GM03348 (cell line): ENCODE measurements around the gene ZFHX3.

ENCODE experiments used
- DNase-seq: peaks from one replicate; pipeline ENCODE4 v3.0.0; 2012; ENCODE audit warnings: low spot score

ZFHX3 gene

DNA sequence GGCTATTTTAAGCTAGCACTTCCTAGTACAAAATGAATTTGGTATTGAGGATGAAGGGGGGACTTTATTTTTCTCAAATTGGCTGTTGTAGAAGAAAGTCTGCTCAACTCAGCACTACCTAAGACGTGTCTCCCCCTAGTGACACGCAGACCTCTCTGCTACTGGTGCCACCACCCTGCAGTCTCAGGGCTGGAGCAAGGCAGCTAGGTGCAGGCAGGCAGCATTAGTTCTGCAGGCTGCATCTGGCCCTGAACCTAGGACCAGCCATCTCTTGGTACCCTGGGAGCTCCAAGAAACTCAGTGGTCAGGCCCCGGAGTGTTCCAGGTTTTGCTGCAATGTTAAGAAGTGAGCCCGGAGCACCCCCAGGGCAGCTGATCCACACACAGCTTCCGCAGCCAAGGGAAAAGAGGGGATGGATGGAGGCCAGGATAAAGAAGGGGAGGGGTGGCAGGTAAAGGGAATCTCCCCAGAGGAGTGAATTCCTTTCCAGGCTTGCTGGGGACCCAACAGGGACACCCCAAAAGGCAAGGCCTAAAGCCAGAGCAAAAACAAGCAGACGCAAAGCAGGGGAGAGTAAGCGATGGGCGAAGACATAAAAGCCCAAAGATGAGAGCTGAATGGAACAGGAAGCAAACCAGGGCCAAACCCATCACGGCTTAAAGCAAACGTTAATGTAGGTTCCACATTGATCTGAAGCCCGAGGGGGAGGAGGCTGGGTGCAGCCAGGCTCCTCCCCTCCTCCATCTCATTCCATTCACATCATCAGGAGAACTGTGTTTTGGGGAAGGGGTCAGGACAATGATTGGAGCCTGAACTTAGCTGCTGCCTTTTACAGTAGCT is 200.5 kb downstream of the ZFHX3 start:
- DNase-seq, result peak; percentile 49

DNA sequence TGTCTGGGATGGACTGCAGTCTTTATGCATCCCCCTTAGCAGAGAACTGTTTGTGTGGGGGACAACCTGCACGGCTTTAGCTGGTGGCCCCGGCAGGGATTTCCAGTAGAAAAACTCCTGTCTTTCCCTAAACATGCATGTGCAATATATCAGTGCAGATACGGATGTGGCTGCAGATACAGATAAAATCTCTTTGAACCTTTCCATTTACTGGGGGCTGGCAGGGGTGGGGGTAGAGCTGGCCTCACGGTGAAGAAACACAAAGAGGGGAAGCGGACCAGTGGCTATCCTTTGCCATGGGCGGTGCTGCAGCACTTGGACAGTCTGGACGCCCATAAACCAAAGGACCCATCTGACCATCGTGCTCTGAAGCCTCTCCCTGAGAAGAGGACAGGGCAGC is 201.3 kb downstream of the ZFHX3 start:
- DNase-seq, result no peak

DNA sequence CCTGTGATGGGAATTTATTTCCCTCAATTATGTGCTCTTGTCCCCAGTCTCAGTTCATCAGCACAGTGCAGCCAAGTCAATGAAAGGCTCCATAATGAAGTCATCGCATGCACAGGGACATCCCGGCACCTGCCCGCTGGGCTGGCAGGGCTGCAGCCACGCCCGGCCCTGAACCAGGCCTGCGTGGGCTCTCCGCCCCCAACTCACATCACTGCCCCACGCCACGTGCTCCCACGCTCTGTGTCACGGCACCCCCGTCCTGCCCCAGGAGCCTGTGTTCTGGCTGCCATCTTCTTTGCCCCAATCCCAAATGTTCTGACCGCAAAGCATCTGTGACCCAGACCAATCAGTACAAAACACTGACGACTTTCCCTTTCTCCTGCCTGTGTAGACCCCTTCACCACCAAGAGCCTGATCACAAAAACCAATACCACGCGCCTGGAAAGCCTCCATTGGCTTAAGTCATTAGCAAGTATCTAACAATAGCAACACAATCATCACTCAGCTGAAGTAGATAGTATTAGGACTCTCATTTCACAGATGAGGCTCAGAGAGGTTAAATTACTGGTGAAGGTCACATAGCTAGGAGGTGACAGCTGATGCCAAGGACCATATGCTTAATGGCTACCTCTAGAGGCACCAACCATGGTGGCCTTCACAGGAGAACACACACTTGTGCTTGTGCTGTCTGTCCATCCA is 202.5 kb downstream of the ZFHX3 start:
- no peak for DNase-seq

DNA sequence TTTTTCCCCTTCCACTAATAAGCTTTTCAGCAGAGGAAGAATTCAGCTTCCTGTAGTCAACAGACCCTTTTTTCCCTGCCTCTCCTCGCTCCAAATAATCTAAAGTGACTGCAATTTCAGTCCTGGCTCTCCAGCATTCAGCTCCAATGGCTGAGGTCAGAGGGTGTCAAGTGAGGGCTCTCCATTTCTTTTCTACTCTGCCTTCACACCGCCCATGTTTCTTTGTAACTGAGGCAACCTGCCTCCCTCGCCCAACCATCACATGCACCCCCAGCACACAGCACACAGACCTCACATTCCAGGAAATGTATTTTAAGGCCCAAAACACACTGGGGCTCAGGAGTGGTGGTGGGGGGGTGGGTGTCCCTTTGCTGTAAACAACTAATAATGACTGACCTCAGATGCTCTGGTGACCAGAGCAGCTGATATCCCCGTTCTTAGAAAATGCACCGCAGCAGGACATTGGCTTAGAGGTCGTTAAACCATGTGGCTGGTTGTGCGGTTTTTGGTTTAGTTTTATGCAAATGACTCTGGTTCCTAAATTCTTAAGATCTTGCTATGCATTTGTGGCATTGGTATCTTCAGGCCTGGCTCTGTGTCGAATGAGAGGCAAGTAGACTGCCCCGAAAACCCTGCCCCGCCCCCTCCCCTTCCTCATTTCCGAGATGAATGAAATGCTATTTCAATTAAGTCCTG is 203.6 kb downstream of the ZFHX3 start:
- DNase-seq, result no peak

DNA sequence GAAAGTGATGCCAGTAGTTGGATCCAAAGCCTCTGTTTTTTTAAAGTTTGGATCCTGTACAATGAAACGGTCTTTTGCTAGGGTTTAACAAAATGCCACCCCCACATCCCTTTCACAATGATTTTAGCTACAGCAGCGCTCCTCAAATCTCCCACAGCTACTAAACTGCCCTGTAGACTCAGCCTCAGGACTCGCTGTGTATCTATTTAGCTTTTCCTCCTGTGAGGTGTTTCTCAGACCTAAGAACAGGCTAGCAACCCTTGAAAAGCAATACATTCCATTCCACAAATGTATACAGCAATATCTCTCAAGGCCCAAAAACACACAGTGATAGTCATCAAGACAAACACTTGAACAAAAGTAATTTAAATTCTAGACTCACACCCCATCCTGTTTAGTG is 206.4 kb downstream of the ZFHX3 start:
- no peak for DNase-seq

DNA sequence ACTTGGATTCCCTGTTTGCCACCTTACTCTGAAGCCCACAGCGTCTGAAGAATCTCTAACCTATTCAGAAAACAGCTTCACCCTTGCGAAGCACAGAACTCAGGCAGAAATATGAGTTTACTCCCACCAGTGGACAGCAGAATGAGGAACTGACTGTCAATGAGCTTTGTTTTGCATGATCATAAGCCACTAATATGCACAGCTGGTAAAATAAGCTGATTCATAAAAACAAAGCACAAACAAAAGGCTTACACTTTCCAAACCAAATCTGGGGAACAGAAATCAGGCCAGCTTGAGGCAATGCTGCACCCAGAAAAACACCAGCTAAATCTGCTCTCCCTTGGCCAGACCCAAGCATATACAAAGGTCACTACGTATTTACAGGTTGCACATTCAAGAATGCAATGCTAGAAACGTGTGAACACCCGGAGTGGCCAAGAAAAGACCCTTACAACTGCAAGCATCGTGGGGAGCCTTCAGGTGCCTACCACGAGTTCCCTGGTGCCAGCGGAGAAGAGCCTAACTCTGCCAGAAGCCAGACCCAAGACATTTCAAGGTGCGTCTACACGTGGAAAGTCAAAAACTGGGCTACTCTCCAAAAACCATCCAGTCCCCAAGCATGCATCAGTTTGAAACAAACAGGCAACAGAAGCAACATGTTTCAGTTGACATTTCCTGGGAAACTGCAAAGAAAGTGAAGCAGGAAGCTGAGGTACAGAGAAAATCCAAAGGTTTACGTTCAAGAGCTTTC is 207.1 kb downstream of the ZFHX3 start:
- DNase-seq, result no peak

DNA sequence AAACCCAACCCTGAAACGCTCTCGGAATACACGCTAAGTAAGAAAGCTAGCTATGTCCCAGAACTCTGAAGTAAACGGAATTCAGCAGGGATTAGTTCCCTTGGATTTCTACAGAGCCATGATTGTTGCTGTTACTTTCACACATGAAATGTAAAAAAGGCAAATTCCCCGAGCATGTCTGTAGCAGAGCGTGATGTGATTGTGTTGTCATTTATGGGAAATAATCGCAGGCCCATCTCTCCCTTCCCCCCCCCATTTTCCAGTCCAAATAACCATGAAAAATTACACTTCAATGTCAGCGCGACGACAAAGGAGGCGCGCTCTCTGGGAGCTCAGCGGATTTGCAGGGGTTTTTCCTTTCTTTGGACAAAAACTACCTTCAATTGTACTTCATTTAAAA is 209.0 kb downstream of the ZFHX3 start:
- DNase-seq, result no peak

DNA sequence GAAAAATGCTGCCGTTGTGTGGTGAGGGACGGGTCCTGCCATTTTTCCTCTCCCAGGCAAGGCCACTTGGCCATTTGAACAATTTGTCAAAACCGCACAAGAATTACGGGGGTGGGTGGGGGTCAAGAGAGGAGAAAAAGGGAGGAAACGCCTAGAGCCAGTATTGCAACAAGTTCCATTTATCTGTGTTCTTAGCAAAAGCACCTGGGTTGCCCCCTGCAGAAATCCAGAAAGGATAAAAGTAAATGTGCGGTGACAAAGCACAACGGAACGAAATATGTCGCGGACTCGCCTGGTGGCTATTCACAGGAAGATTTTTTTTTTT is 209.4 kb downstream of the ZFHX3 start:
- no peak for DNase-seq

DNA sequence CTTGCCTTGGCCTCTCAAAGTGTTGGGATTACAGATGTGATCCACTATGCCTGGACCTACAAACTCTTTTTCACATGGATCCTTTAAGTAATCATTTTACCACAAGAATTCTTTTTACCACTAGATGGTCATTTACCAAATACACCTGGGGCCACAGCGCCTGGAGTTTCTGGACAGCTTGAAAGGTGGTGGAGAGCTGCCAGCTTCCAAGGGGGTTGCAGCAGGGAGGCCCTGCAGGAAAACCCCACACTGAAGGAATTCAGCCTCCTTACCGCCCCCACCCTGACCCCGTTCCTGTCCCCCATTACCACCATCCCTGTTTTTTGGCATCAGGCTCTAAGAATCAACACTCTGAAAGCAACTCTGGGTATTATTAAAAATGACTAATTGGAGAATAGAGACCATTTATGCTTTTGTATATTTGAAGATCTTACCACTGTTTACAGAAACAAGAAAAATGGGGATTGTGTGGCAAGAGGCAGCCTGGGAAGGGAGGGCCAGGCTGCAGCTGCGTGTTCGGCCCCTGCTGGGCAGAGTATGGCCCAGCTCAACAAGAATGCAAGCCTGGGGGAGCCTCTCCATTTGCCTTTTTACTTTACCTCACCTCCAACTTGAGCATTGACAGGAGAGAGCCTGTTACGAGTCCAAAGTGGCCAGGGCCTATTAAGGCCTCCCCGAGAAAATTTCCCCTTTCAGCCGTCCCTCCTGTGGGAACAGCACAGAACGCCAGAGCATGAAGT is 209.9 kb downstream of the ZFHX3 start:
- no peak for DNase-seq

DNA sequence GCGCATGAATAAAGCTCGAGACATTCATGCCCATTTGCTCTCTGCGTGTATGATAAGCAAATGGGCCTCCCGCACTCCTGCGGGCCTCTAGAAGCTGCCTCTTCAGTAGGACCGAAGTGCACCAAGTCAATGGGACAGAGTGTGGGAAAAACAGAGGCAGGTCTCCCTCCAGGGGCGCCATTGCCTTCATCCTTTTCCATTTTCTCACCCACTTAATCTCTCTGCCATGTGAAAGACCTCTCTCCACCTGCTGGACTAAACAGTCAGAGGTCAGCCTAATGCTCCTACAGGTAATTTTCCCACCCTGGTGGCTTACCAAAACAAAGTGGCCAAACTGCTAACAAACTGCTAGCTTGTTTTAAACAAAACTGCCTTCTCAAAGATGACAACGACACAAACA is 210.9 kb downstream of the ZFHX3 start:
- no peak for DNase-seq

DNA sequence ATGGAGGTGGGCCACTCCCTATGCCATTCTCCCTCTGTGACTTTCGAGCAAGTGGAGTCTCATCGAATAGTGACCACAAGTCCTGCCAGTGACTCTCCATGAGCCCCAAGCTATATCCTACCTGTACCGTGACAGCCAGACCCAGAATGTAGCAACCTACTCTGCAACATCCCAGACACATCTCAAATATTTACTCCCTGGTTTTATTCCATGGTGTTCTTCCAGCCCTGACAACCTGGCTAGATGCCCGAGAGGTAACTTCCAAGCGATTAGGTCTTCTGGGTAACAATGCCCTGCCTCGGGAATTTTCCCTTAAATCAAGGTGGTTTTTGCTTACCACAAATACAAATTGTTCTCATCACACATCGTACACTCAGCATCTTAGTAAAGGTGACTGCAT is 211.7 kb downstream of the ZFHX3 start:
- DNase-seq, result no peak

DNA sequence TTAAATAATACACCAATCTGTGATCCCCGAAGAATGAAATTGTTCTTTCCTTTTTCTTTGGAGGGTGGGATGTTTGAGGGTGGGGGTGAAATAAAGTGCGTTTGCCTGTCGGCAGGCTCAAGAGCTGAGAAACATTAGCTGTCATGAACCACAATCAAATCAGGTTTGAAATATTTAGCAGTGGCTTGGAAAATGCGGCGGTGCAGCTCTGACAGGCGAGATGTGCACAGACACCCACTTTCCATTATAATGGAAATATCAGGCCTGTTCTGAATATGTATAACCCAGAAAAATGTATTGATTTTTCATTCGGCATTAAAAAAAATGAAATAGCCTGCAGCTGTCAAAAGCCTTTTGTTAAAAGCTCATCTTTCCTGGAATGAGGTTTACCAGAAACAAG is 212.8 kb downstream of the ZFHX3 start:
- DNase-seq, result no peak

DNA sequence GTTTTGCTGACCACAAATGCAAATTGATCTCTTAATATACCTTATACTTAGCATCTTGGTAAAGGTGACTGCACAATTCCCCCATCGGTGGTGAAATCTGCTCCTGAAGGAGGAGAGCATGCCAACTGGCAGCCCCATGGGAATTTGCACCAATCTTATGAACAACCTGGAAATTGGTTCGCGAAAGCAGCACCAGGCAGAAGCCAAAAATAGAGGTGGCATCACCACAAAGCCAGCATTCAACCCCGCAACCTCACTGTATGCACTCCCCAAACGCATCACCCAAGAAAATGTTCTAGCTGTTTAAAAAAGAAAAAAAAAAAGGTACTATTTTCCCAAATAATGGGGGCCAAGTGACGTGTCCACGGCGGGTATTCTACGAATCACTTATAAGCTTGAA is 213.4 kb downstream of the ZFHX3 start:
- DNase-seq, result no peak

DNA sequence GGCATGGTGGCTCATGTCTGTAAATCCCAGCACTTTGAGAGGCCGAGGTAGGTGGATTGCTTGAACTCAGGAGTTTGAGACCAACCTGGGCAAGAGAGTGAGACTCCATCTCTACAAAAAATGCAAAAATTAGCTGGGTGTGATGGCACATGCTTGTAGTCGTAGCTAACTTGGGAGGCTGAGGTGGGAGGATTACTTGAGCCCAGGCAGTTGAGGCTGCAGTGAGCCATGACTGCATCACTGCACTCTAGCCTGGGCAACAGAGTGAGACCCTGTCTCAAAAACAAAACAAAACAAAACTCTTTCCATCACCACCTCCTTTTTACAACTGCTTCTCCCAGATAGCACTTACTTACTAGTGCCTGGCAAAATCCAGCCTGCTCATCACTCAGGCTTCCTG is 214.0 kb downstream of the ZFHX3 start:
- DNase-seq, result no peak

DNA sequence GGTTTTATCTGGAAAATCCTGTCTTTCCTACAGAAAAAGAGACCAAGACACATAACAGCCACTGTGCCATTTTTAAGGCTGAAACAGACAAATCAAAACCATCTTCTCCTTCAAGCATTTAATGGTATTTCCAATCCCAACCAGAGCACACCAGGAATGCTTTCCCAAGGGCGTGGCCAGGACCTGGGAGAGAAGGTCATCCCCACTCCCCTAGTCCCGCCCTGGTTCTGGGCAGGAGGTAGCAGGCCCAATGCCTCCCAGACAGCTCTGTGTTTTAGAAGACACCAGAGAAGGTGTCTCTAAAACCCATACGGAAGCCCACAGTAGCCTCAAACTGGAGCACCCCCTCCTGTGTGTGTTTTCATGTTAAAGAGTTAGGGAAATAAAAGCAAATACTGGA is 214.4 kb downstream of the ZFHX3 start:
- DNase-seq, result no peak

DNA sequence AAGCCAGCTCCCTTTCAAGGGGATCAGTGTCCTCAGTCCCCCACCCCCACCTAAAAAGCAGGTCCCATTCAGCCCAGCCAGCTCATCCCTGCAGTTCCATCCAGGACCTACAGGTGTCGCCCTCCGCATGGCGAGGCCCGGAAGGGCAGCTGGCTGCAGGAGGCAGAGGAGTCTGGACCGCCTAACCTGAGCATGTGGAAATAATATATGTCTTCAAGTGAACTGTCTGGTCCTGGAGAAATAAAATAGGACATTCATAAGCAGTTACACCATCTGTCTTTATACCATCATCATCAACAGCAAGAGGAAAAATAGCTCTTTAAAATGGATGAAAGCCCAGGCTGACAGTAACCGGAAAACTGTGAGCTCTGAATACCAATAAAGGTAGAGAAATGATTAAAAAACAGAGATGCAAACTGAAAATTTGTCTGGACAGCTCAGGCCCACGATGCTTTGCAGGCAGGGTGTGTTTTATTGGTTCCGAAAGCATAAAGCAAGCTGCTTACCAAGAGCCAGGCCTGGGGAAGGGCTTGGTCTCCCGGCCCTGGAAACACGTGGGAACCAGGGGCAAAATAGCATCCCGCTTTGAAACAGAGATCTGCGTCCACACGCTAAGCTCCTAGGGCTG is 215.2 kb downstream of the ZFHX3 start:
- DNase-seq, result peak; percentile 93

DNA sequence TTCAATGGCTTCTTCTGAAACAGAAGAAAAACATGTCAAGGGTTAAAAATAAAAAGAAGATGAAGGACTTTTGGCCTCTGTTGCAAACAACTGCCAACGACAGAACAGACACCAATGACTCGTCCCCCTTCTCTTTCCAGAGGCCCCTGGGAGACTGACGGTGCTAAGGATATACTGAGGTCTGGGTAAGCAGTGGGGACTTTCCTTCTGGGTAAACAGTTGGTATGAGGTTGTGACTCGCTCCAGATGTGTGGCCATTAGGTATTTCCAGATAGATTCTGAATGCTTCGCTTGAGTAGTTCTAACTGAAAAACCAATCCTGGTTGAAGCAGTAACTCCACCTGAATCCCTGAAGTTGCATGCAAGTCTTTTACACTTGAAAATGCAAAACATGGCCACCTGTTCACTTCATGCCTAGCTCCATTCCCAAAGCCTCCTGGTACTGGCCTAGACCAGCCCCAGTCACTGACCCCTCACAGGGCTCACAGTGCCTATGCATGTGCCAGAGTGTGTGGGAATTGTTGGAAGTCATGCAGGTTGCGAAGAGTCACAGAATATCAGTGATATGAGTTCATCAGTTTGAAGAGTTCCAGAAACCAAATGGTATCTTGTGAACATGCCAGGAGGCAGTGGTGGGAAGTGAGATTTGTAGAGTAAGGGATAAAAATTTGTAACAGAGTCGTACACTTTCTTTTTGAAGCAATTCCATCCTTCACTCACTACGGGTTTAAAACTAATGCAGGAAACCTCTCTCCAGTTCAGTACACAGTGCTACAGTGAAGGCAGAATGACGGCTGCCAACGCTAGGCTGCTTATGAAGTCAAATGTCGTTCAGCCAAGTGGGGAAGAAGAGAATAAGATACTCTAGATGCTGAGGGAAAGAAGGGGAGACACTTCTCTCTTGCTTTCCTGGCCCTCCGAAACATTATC is 217.8 kb downstream of the ZFHX3 start:
- no peak for DNase-seq

DNA sequence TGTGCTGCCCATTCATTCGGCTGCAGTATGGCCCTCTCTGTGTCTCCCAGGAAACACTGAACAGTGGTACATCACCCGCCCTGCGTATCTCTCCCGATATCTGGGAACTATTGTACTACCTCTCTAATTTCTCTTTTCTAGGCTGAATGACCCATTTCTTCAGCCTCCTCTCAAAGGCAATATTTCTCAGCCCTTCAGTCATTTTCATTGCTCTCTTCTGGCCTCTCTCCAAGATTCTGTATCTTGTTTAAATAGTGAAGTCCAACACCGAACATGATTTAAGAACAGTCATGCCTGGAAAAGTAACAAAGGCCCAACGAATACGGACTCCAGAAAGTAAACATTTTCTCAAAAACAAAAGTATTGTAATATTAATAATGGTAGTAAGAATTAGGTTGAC is 220.1 kb downstream of the ZFHX3 start:
- DNase-seq, result no peak

DNA sequence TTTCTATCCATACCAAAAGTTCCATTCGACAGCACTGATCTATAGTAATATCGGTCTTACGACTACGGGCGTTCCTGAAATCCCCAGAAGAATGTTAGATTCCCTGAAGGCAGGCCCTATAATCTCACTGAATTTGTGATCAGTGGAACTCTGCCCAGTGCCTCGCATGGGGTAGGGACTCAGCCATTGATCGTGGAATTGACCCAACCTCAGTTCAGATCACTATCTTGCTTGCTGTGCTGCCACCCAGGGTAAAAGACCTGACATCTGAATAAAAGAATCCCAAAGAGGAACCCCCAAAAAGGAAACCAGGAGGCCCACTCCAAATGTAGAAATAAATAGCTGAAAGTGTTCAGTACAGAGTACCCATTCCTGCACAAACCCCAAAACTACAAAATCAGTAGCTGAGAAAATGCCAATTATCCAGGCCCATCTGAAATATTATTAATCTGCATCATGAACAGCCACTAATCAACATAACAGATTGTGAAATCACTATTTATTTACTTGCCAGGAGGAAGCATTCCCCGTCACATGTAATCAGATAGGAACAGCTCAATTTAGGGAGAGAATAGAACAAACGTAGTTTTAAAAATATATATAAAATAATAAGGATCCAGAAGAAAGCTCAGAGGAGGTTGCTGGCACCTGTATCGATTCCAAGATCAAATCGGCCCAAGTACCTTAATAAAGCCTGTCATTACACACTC is 221.9 kb downstream of the ZFHX3 start:
- no peak for DNase-seq

DNA sequence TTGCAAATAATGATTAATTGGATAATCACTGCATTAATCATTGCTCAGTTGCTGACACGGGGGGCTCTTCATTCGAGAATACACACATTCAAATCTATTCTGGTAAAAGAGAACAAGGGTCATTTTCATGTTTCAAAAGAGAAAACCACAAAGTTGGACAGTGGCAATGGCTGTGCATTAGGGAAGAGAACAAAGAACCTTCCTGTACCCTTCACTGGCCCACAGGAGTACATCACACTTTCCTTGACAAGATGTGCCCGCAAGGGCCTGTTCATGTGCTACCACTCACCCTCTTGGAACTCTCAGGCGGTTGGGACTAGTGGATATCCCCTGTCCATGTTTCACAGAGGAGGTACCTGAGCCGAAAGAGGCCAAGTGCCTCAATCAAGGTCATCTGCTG is 223.2 kb downstream of the ZFHX3 start:
- no peak for DNase-seq
